ENCODE data around the gene KCNQ2.

- no peak for TF ChIP-seq SNAI2 (CRISPR knock-in tag; IDR thresholded peaks at IDR 0.05)
- TF ChIP-seq PPARA (CRISPR knock-in tag; IDR thresholded peaks at IDR 0.05; ENCODE audit: borderline replicate concordance), result no peak
- no peak for TF ChIP-seq RARB (CRISPR knock-in tag; IDR thresholded peaks at IDR 0.05)
- TF ChIP-seq ZFP3 (CRISPR knock-in tag; IDR thresholded peaks at IDR 0.05), result no peak
- TF ChIP-seq PATZ1 (CRISPR knock-in tag; IDR thresholded peaks at IDR 0.05; ENCODE audit: borderline replicate concordance), result no peak
- TF ChIP-seq CREB5 (CRISPR knock-in tag; IDR thresholded peaks at IDR 0.05; ENCODE audit: low read depth), result no peak
- TF ChIP-seq ZNF70 (CRISPR knock-in tag; IDR thresholded peaks at IDR 0.05), result no peak
- TF ChIP-seq ZFP30 (CRISPR knock-in tag; IDR thresholded peaks at IDR 0.05), result no peak
- no peak for TF ChIP-seq ZNF8 (CRISPR knock-in tag; IDR thresholded peaks at IDR 0.05)
- no peak for TF ChIP-seq GLIS3 (CRISPR knock-in tag; IDR thresholded peaks at IDR 0.05)
- TF ChIP-seq OSR1 (CRISPR knock-in tag; IDR thresholded peaks at IDR 0.05), result no peak
- no peak for TF ChIP-seq ESRRG (CRISPR knock-in tag; IDR thresholded peaks at IDR 0.05)
Observed at GRCh38 chr20:63478346-63479302, 6.2 kb upstream of the KCNQ2 start.

Data from SK-N-SH treated with all-trans-retinoic acid at 6 μM for 48 hours (cell line).